ENCODE measurements around the gene KCTD7. TPM values are rescaled to one million over a fixed set of nuclear protein-coding genes. Genes with fewer than 3 reads are reported as not detected.
"Not testable (repeated sequence)": the region's sequence is repeated elsewhere in the genome, so short reads cannot be mapped to it uniquely, and the experiment has no call there.

The KCTD7 gene
- total RNA-seq, 2 donors from 2014 or later, result 8.6 to 10.0 TPM

DNA sequence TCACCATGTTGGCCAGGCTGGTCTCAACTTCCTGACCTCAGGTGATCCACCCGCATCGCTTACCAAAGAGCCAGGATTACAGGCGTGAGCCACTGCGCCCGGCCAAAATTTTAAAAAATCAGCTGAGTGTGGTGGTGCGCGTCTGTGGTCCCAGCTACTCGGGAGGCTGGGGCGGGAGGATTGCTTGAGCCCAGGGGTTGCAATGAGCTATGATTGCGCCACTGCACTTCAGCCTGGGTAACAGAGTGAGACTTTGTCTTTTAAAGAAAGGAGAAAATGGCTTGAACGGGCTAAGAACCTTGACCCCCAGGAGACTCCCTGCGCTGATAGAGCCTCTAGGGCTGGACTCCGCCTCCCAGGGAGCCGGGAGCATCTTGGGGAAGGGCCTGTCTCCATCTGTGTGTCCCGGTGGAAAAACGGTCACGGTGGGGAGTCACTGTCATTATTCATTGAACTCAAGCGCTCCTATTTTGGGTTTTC is 760 bp upstream of the KCTD7 start:
- Histone ChIP-seq H3K9me3 (no peaks in the 10 kb centered on the region), H3K4me1 (peaks cover 0 to 17% of the 10 kb centered on the region in 2 donors), H3K36me3 (no peaks in the 10 kb centered on the region), H3K27ac (peak overlapping the region; percentile 94 to 97), H3K27me3 (no peaks in the 10 kb centered on the region), H3K4me3 (peak overlapping the region; percentile 57 to 77)
- no peak for DNase-seq (ENCODE audit: low spot score)
- TF ChIP-seq, protein P1, sequence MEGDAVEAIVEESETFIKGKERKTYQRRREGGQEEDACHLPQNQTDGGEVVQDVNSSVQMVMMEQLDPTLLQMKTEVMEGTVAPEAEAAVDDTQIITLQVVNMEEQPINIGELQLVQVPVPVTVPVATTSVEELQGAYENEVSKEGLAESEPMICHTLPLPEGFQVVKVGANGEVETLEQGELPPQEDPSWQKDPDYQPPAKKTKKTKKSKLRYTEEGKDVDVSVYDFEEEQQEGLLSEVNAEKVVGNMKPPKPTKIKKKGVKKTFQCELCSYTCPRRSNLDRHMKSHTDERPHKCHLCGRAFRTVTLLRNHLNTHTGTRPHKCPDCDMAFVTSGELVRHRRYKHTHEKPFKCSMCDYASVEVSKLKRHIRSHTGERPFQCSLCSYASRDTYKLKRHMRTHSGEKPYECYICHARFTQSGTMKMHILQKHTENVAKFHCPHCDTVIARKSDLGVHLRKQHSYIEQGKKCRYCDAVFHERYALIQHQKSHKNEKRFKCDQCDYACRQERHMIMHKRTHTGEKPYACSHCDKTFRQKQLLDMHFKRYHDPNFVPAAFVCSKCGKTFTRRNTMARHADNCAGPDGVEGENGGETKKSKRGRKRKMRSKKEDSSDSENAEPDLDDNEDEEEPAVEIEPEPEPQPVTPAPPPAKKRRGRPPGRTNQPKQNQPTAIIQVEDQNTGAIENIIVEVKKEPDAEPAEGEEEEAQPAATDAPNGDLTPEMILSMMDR (IDR thresholded peaks at IDR 0.05), result no peak

DNA sequence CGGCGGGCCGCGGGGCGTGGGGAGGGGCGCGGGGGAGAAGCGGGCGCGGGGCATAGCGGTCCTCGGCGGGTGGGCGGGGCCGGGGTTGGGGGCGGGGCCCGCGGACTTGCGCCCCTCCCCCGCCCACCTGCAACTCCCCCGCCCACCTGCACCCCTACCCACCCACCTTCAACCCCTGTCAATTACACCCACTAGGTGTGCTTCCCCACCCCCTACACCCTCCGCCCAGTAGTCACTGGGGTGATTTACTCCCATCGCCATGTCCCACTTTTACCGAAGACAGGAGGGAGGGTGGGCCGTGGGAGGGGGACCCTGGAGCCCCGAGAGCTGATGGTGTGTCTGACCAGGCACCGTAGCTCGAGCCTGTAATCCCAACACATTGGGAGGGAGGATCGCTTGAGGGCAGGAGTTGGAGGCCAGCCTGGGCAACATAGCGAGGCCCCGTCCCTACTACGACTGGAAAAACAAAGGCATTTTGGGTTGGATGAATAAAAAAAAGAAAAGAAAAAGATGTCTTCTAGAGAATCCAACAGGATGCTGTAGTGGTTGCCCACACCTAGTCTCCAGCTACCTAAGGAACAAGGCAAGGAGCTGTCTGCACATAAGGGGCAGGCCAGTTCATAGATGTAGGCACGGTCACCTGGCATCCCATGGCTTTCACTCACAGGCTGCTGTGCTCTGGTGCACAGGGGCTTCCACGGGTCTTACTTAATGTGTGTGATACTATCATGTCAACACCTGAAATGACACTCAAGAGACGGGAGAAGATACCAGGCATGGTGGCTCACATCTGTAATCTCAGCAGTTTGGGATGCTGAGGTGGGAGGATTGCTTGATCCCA is 761 bp downstream of the KCTD7 start:
- Histone ChIP-seq H3K4me1 (peaks cover 0 to 17% of the 10 kb centered on the region in 2 donors), H3K36me3 (peaks cover 5% of the 10 kb centered on the region), H3K9me3 (no peaks in the 10 kb centered on the region), H3K27me3 (no peaks in the 10 kb centered on the region), H3K4me3 (peak overlapping the region; percentile 57 to 77), H3K27ac (peak overlapping the region; percentile 94 to 97)
- TF ChIP-seq, protein P1 (IDR thresholded peaks at IDR 0.05), result no peak
- DNase-seq (ENCODE audit: low spot score), result no peak

- no peaks in the 10 kb centered on the region for H3K27me3 ChIP-seq
- no peak for DNase-seq (ENCODE audit: low spot score)
- no peak overlapping the region for H3K4me3 ChIP-seq
- H3K36me3 ChIP-seq, result peaks cover 9% of the 10 kb centered on the region
- H3K4me1 ChIP-seq, result peaks cover 0 to 17% of the 10 kb centered on the region in 2 donors
- TF ChIP-seq, protein P1 (IDR thresholded peaks at IDR 0.05), result no peak
- no peaks in the 10 kb centered on the region for H3K9me3 ChIP-seq
- H3K27ac ChIP-seq, result no peak overlapping the region
Observed at GRCh38 chr7:66630531-66630930, 1.9 kb downstream of the KCTD7 start.

DNA sequence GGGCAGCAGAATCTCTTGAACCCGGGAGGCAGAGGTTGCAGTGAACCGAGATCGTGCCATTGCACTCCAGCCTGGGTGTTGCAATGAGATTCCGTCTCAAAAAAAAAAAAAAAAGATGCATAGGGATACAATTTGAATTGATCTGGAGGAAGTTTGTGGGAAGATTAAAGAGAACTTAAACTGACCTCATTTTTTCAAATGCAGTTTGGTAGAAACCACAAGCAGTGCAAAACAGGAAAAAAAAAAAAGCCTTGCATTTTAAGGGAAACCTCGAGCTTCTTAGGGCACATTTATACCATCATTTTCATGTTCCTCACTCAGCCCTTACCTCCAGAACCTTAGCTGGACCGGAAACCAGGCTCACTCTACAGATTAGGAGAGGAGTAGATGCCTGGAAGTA is 2.8 kb downstream of the KCTD7 start:
- DNase-seq (ENCODE audit: low spot score), result no peak
- Histone ChIP-seq H3K9me3 (no peaks in the 10 kb centered on the region), H3K4me3 (no peak overlapping the region), H3K4me1 (peaks cover 0 to 17% of the 10 kb centered on the region in 2 donors), H3K27ac (no peak overlapping the region), H3K27me3 (no peaks in the 10 kb centered on the region), H3K36me3 (peaks cover 9% of the 10 kb centered on the region)
- TF ChIP-seq, protein P1 (IDR thresholded peaks at IDR 0.05), result no peak

GRCh38 chr7:66634816-66635215 is 6.1 kb downstream of the KCTD7 start:
- no peak for DNase-seq (ENCODE audit: low spot score)
- H3K9me3 ChIP-seq, result no peaks in the 10 kb centered on the region
- H3K36me3 ChIP-seq, result peaks cover 28% of the 10 kb centered on the region
- H3K27ac ChIP-seq, result peak overlapping the region; percentile 48 to 73
- no peaks in the 10 kb centered on the region for H3K27me3 ChIP-seq
- peaks cover 0 to 6% of the 10 kb centered on the region in 2 donors for H3K4me1 ChIP-seq
- TF ChIP-seq, protein P1 (IDR thresholded peaks at IDR 0.05), result no peak
- H3K4me3 ChIP-seq, result no peak overlapping the region

DNA sequence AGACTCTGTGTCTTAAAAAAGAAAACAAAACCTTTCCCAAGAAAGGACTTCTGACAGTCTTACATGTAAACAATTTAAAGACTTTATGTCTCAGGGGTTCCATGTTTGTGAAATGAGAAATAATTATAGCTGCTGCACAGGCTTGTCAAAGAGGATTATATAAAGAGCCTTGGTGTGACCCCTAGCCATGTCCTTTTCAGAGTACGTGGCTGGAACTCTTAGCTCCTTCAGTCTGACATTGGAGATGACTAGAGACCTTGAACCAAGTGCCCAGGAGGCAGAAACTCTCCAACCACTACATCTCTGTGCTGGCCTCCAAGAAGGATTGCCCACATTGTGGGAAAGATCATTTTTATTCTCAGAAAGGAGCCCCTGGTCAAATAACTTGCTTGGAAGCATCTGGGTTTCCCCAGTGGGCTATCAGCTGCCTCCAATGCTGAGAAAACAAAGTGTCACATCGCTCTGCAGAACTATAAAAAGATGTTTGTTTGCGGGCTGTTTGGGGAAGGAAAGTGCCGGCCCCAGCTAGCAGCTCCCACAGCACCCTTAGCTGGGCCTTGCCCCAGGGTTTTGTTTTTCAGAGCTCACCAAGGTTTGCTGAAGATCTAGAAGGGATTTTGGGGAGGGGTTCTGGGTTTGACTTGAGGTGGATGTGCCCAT is 6.8 kb downstream of the KCTD7 start:
- H3K36me3 ChIP-seq, result peaks cover 35% of the 10 kb centered on the region
- not testable (repeated sequence) for H3K4me3 ChIP-seq; H3K4me1 ChIP-seq; DNase-seq (ENCODE audit: low spot score); H3K9me3 ChIP-seq; H3K27me3 ChIP-seq
- peak overlapping the region; percentile 57 to 73 for H3K27ac ChIP-seq

DNA sequence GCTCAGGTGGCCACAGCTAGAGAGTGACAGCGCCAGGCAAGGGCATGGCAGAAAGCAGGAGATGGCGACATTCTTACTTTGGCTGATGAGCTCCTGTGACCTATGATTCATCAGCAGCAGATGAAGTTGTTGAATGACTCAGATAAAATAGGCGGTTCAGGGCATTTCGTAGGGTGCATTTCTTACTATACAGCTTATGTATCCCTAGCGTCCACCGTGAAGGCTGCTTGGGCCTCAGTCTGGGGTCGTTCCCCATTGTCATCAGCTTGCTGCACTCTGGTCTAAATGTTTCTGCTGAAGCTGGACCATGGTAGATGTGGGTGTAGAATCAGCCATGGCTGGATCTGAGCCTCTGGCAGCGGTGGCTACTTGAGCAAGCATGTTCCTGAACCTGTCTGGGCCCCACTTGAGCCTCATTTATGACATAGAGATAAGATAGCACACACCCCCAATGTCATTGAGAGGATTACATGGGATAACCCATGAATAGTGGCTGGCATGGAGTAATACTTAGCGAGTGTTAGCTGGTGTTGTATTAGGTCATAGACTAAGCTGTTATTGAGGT is 7.4 kb downstream of the KCTD7 start:
- peaks cover 41% of the 10 kb centered on the region for H3K36me3 ChIP-seq
- H3K27me3 ChIP-seq; H3K4me1 ChIP-seq; H3K9me3 ChIP-seq; DNase-seq (ENCODE audit: low spot score); H3K4me3 ChIP-seq: not testable (repeated sequence)
- peak overlapping the region; percentile 57 to 73 for H3K27ac ChIP-seq
